Bone marrow (tissue), 2 donors: Measurements from ENCODE around the gene DIP2A.

Source experiments
- DNase-seq, 2 donors: peaks; one replicate each; lab custom pipeline; 2025; lab: John Stamatoyannopoulos, UW

DIP2A gene

DNA sequence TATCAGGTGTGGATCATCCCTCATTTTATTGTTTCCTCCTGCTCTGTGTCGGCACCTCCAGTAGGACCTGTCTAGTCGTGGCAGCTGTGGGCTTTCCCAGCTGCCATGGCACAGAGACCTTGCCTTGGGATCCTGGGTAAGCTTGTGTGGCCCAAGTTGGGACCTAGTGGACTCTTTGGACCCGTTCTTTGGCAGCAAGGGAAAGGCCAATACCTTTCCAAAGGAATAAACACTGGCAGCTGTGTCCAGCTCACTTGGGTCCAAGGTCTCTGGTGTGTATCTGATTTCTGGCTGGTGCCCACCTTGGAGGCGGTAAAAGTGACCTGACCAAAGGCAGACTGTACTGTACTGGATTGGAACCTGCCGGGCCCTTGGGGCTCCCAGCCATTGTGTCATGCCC lies 21.8 kb downstream of the DIP2A start:
- no peak for DNase-seq

DNA sequence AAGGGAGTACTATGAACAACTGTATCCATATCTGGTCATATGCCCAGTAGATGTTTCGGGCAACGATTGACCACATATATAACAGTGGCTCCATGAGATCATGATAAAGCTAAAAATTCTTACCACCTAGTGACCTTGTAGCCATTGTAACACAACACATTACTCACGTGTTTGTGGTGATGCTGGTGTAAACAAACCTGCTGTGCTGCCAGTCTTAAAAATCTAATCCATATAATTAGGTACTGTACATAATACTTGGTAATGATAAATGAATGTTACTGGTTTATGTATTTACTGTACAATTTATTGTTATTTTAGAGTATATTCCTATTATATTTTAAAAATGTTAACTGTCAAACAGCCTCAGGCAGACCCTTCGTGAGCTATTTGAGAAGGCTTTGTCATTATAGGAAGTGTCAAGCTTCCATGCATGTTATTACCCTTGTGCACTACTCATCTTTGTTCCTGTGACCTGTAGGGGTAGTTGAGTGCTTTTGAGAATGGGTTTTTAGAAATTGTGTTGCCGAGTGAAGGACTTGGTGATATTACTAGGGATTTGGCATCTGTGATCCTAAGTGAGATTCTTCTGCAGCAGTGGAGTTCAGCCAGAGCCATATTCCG lies 23.6 kb downstream of the DIP2A start:
- DNase-seq = no peak

DNA sequence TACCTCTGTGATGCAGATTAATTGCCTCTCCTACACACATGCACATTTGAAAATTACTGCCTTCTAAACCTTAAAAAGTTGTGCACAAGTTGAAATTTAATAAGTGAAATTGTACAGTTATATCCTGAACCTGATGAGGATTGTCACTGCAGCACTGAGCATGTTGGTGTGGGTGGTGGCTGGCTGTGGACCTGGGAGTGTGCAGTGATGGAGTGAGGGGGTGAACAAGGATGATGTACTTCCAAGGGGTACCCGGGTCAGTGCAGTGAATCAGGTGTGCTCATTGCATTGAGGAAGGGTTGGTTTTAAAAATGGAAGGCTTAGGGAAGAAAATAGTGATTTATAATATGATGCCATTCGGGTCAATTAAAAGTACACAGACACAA lies 24.1 kb downstream of the DIP2A start:
- no peak for DNase-seq

DNA sequence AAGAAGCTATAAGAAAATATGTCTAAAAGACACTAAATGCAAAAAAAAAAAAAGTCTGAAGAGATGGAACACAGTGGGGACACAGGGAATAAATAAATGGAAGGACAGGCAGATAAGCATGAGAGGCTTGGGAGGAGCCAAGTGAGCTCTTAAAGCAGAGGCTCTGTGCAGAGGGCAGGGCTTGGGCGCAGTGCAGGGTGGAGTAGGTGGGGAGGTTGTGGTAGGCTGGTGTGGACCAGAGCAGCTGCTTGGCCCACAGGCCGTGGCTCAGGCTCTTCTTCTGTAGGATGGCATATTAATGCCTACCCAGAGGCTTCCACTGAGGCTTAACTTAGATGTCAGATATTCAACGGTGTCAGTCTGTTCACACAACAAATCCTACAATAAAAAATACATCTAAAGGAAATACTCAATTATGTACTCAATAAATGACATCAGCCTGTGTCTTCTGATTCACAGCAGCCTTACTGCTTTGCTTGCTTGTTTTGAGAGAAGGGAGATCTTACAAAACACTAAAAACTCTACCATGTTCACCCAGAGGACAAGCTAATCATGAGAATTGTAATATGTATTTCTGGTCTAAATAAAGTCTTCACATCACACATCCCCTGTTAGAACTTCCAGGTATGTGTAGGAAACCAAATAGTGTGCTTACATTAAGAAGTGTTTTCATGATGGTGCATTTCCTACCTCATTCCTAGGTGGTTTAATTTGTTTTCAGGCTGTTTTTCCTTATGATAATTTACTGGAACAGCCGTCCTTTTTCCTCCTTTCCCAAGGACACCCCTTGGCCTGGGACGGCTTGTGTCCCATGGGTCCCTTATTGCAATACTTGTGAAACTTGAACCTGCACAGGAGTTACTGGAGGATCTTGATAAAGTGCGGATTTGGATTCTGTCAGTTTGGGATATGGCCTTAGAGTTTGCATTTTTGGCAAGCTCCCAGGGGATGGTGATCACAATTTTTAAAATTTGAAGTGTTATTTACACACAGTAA lies 24.9 kb downstream of the DIP2A start:
- no peak for DNase-seq

DNA sequence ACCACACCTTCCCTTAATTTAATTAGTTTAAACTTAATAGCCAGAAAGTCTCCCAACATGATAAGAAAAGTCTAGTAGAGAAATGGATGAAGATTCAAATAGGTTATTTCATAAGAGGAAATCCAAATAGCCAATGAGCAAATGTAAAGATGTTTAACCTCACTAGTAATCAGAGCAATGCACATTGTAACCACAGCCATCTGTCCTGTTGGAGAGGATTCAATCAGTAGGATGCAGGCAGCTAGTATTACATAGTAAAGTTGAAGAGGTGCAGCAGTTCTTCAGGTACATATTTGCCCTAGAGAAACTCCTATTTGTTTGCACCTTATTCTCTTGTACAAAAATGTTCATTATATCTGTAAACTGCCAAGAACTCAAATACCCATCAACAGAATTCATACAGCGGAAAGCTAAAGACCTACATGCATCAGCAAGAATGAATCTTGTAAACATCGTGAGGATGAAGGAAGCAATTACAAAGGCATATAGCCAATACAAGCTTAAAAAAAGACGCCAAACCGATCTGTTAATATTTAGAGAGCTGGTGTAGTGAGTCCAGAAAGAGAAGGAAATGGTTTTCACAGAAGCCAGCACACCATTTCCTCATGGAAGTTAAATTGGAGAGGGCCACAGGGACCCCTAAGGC lies 27.9 kb downstream of the DIP2A start:
- DNase-seq = no peak

DNA sequence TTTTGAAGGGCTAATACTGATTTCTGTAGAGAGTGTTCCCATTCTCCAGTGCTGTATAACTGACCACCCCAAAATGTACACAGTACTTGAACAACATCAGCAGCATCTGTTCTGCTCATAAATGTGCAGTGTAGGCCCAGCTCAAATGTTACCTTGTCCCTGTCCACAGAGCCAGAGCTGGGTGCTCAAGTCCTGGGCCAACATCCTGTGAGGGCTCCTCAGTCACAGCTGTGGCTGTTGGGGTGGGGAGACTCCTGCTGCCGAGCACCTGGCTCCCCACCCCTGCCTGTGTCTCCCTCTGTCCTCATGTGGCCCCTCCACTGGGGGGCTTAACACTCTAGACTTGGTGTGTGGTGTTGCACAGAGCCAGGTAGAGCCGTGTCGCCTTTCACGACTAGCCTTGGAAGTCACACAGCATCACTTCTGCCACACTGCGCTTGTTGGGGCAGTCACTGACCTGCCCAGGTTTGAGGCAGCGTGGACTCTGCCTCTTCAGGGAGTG lies 30.5 kb downstream of the DIP2A start:
- no peak for DNase-seq

DNA sequence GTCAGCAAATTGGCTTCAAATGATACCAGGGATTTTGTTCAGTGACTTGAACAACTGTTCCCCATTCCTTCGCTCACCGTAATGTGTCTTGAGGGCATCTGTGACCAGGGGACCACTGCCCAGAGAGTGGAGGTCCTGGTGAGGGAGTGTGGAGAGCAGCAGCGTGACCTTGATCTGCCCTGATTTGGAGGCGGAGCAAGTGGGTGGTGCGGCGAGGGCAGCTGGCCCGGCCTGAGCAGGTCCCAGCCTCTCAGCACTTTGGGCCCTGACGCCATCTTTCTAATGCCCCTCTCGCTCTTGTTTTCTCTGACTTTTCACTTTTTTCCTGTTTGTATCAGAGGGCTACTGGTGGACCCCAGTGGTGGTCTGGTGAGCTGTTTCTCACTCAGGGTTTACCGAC lies 31.1 kb downstream of the DIP2A start:
- no peak for DNase-seq

DNA sequence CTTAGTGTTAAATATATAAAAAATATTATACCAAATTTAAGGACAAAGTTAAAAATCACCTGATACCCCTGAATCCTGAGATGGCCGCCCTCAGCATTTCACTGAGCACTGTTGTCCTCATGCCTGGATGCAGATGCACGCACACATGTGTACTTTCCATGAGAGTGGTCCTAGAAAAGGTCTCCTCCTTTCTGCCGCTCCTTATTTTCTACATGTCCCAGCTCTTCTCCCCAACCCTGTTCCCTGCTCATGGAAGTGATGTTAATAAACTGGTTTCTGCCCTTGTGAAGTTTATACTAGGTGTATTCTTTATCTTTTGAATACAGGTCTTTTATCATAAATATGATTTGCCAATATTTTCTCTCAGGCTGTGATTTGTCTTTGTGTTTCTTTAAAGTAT lies 32.9 kb downstream of the DIP2A start:
- no peak for DNase-seq

DNA sequence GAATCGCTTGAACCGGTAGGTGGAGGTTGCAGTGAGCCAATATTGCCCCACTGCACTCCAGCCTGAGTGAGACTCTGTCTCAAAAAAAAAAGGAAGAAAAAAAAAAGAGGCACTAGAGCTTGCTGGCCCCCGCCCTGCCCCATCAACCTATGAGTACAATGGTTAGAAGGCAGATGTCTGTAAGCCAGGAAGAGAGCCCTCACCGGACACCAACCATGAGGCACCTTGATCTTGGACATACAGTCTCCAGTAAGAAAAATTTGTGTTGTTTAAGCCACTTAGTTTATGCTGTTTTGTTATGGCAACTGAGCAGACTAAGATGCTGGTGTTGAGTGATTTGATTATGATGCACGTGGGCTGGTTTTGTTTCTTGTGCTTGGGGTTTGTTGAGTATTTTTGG lies 34.2 kb downstream of the DIP2A start:
- no peak for DNase-seq

DNA sequence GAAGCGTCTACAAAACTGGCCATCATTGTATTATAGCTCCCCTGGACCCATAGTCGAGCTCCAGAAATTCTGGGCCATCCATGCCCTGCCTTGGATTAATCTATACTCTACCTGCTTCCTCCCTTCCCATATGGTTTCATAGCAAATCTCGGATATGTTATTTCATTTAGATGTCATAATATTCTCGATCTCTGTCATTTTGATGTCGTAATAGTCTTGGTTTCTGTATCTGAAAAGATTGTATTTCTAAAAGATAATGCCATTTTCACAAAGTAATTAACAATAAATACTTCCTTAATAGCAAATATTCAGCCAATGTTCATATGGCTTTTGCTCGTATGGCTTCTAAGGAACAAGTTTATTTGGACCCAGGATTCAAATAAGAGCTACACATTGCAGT lies 35.1 kb downstream of the DIP2A start:
- DNase-seq = no peak

DNA sequence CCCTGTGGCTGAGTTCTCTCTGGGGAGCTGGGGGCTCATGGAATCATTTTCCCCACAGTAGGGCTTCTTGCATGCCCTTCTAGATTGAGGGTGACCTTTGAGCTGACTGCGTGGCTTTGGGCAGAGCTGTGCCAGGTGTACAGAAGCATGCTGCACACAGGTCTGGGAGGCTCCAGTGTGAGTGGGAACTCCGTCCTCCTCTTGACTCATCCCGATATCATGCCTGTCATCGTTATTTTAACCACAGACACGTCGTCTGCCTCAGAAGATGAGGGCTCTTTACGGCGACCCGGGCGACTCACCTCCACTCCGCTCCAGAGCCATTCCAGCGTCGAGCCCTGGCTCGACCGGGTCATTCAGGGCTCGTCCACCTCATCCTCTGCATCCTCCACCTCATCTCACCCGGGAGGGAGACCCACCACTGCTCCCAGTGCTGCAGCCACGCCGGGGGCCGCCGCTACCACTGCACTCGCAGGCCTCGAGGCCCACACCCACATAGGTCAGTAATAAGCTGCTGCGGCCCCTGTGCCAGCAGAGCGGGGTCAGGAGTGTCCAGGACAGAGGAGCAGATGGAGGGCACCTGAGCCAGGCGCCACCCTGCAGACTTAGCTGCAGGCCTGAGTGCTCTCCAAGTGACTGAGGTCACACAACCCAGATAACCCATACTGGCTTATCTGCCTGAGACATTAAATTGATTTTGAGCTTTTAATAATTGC lies 39.8 kb downstream of the DIP2A start:
- DNase-seq = no peak

DNA sequence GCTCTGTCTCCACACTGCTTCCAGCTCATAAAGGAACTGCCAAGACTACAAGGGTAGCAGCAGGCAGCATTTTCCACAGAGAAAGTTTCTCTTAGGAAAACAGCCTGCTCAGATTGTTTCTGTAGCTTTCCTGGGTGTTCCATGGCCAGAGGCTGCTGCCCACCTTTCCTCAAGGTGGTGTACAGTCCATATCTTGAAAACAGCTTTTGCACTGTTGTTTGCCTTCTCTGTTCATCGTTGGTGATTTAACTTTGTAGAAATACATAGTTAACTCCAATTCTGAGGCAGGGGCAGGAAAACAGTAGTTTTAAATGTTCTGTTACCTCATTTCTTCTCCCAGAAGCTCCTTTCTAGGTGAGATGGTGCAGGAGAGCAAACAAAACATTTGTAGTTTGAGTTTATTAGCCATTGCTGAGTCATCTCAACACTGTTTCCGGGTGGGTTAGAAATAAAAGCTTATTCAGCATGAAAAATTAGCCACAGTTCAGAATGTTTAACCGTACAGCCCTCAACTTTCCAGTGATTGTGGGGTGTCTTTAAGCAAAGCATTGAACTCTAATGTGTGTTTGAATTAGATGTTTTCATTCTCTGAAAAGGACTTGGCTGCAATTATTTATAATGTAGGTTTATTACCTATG lies 41.7 kb downstream of the DIP2A start:
- peak in 1 of 2 donors; percentile 19 for DNase-seq

DNA sequence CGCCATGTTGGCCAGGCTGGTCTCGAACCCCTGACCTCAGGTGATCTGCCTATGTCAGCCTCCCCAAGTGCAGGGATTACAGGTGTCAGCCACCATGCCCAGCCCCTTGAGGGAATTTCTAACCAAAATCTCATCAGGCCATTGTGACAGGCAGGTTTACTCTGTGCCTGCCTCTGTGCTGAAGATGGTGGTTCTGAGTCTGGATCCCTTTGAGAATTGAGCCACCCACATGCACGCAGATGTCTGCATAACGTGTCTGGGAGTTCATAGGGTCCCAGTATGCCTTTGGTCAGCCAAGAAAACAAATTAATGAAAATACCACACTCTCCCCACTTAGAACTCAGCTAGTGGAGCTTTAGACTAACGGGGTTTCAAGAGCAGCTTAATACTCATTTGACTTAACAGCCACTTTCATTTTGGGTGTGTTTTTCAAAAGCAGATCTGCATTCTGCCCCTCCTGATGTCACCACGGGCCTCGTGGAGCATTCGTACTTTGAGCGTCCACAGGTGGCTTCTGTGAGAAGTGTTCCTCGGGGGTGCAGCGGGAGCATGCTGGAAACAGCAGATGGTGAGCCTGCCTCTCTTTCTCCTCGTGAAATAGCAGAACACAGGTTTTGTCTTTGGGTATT lies 45.3 kb downstream of the DIP2A start:
- no peak for DNase-seq

DNA sequence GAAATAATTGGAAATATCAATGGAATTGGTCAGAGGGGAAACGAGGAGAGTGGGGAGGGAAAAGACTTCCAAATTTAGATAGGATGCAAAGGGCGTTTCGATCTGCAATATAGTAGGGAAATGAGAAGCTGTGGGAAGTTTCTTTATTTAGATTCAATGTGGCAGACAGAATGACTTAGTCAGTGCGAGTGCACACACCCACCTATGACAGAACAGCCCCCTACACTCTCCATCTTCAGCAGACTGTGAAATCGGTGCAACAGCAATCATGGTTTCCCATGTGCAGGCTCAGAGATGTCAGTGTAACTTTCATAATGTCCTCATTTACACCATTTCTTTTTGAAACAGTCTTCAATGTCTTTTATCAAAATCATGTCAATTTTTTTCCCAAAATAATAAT lies 46.0 kb downstream of the DIP2A start:
- DNase-seq = no peak

DNA sequence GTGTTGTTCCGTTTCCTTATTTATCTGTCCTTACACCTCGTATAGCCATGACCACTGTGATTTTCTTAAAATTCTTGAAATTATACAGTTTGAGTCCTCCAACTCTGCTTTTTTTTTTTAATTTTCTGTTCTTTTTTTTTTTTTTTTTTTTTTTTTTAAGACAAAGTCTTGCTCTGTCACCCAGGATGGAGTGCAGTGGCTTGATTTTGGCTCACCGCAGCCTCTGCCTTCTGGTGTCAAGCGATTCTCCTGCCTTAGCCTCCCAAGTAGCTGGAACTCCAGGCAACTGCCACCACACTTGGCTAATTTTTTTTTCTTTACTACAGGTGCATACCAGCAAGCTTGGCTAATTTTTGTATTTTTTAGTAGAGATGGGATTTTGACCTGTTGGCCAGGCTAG lies 48.9 kb downstream of the DIP2A start:
- DNase-seq = no peak

DNA sequence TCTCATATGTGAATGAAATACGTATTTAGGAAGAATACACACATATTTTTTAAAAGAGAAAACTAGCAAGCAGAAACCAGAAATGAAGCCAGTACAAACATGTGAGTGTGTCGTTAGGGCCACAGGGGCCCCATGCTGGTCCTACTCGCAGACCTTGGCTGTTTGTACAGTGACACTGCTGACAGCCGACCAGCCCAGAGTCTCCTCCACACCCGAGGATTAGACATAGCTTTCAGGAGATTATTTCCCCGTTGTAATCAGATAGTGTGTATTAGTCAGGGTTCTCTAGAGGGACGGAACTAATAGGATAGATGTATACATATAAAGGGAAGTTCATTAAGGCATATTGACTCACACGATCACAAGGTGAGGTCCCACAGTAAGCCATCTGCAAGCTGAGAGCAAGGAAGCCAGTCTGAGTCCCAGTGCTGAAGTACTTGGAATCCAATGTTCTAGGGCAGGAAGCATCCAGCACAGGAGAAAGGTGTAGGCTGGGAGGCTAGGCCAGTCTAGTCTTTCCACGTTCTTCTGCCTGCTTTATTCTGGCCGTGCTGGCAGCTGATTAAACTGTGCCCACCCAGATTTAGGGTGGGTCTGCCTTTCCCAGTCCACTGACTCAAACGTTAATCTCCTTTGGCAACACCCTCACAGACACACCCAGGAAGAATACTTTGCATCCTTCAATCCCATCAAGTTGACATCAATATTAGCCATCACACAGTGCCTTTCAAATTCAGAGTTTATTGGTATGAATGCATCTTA lies 51.2 kb downstream of the DIP2A start:
- no peak for DNase-seq

DNA sequence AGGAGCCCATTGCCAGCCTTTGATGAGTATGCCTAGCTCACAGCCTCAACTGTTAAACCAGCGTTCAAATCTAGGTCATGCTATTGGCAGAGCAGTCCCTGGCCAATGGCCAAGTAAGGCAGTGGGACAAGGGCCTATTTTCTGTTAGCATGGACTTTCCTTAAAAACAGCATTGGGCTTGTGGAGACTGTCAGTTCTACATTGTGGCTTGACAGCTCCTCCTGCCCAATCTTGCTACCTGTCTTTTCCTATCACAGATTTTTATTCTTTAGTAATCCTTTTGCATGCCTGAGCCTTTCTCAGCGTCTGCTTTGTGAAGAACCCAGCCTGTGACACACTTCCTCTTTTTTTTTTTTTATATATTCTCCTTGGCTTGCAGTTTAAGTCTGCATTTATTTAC lies 56.4 kb downstream of the DIP2A start:
- peak in 1 of 2 donors; percentile 55 for DNase-seq

DNA sequence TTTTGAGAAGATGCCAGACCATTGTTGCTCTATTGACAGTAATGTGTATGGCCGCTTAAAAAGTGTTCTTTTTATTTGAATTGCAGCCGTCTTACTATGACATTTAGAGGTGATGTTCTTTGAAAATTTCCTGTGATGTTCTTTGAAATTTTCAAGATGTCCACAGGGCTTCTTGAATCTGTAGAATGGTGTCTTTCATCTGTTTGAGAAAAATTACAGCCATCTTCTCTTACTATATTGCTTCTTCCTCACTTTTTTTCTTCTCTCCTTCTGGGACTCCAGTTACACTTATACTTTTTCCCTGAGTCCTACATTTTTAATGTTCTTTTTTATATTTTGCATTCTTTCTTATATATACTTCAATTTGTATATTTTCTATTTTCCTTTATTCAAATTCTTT lies 57.4 kb downstream of the DIP2A start:
- DNase-seq = no peak

DNA sequence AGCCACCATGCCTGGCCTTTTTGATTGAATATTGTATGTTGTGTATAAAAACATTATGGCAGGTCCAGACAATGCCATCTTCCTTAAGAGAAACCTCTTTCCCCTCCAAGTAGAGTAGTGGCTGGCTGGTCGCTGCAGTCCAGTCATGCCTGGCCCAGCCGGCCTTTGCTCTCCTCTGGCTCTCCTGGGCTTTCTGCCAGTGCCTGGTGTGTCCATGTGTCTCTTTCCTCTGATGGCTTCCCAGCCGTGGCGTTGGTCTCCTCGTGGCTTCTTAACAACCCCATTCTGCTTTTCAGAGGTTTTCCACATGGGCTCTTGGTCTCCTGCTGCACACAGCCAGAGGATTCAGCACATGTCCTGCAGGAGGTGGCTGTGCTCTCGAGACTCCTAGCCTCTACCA lies 58.7 kb downstream of the DIP2A start:
- DNase-seq = no peak

DNA sequence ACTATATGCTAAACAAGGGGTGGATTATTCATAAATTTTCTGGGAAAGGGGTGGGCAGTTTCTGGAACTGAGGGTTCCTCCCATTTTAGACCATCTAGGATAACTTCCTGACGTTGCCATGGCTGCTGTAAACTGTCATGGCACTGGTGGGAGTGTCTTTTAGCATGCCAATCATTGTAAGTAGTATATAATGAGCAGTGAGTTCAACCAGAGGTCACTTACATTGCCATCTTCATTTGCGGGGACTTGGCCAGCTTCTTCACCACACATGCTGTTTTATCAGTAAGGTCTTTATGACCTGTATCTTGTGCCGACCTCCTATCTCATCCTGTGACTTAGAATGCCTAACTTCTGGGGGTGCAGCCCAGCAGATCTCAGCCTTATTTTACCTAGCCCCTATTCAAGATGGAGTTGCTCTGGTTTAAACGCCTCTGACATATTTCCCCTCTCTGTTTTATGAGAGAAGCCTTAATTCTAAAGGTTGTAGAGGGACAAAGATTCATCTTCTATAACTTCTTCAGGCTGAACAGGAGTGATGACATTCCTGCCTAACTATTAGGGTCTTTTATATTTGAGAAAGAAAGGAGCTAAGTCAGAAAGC lies 60.4 kb downstream of the DIP2A start:
- DNase-seq = no peak
